ENCODE results near the gene TSC1.

DNA sequence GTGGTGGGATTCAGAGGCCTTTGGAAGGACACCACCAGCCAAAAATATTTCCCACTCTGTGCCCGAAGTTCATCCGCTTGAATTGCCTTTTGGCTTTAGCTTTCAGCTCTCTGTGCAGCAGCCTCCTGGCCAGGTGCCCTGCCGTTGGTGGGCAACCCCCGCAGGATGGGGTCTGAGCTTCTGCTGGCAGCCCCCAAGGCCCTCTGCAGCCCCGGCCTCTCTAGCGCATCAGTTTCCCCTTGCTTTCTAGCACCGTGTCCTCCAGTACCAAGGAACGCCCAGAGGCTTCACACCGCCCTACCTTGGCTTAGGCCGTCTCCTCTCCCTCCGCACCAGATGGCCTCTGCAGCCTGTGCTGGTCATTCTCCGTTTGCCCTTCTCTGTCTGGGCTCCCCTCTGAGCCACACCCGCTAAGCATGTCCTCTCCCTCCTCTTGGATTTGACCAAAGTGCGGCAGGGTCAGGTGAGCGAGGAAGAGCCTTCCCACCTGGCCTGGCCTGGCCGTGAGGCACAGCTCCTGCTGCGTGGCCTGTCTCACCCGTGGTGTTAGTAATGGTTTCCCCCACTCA is 4.2 kb upstream of the TSC1 start:
- no peak for TF ChIP-seq POLR2A (IDR thresholded peaks at IDR 0.05; ENCODE audit: low read depth, low read length)
- TF ChIP-seq, protein P1, sequence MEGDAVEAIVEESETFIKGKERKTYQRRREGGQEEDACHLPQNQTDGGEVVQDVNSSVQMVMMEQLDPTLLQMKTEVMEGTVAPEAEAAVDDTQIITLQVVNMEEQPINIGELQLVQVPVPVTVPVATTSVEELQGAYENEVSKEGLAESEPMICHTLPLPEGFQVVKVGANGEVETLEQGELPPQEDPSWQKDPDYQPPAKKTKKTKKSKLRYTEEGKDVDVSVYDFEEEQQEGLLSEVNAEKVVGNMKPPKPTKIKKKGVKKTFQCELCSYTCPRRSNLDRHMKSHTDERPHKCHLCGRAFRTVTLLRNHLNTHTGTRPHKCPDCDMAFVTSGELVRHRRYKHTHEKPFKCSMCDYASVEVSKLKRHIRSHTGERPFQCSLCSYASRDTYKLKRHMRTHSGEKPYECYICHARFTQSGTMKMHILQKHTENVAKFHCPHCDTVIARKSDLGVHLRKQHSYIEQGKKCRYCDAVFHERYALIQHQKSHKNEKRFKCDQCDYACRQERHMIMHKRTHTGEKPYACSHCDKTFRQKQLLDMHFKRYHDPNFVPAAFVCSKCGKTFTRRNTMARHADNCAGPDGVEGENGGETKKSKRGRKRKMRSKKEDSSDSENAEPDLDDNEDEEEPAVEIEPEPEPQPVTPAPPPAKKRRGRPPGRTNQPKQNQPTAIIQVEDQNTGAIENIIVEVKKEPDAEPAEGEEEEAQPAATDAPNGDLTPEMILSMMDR (IDR thresholded peaks at IDR 0.05 in 2 of 3, conservative IDR thresholded peaks at IDR 0.05 in 1 of 3; ENCODE audit: control insufficient read depth in 2 of 3, extremely low read depth in 1 of 3, insufficient read depth in 1 of 3, low read depth in 3 of 3, low read length in 3 of 3) = no peak
- TF ChIP-seq, protein P2, sequence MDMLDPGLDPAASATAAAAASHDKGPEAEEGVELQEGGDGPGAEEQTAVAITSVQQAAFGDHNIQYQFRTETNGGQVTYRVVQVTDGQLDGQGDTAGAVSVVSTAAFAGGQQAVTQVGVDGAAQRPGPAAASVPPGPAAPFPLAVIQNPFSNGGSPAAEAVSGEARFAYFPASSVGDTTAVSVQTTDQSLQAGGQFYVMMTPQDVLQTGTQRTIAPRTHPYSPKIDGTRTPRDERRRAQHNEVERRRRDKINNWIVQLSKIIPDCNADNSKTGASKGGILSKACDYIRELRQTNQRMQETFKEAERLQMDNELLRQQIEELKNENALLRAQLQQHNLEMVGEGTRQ (IDR thresholded peaks at IDR 0.05; ENCODE audit: borderline replicate concordance, low read depth, low read length) = no peak
- TF ChIP-seq SMAD1 (IDR thresholded peaks at IDR 0.05; ENCODE audit: low read depth, partially characterized antibody) = no peak
- TF ChIP-seq MXI1 (IDR thresholded peaks at IDR 0.05; ENCODE audit: low read depth, low read length) = no peak
- TF ChIP-seq REST (IDR thresholded peaks at IDR 0.05; ENCODE audit: low read depth, low read length) = no peak
- TF ChIP-seq BRCA1 (IDR thresholded peaks at IDR 0.05; ENCODE audit: low read depth, low read length) = no peak
- TF ChIP-seq EZH2 (IDR thresholded peaks at IDR 0.05; ENCODE audit: borderline replicate concordance, control insufficient read depth, low read depth, low read length) = no peak
- no peak for TF ChIP-seq ZNF207 (IDR thresholded peaks at IDR 0.05; ENCODE audit: borderline replicate concordance)
- TF ChIP-seq CREB1 (IDR thresholded peaks at IDR 0.05; ENCODE audit: low read depth) = no peak
- TF ChIP-seq ZBTB11 (CRISPR knock-in tag; IDR thresholded peaks at IDR 0.05) = no peak
- TF ChIP-seq NFIC (IDR thresholded peaks at IDR 0.05; ENCODE audit: low read depth, low read length) = no peak
- no peak for TF ChIP-seq HDAC2 (IDR thresholded peaks at IDR 0.05)
